Left renal cortex interstitium (tissue), 4 donors: ENCODE measurements around the gene SLC52A3. TPM values are rescaled to one million over a fixed set of nuclear protein-coding genes. Genes with fewer than 3 reads are reported as not detected.
"Not testable (repeated sequence)": the region's sequence is repeated elsewhere in the genome, so short reads cannot be mapped to it uniquely, and the experiment has no call there.

Experiments
- DNase-seq, 4 donors: peaks; one replicate each; pipeline ENCODE4 v3.0.0-alpha.2; 2013; ENCODE audit warnings: low read depth in 4 of 4, low spot score in 2 of 4, missing footprints in 1 of 4
- polyA plus RNA-seq, 4 donors: library from polyadenylated mRNA; unstranded; fragments of 120-200 nt; gene quantifications; one replicate each; pipeline ENCODE4 v1.2.1, GENCODE V29; 2013; ENCODE audit not compliant: insufficient read length in 4 of 4

The SLC52A3 gene
- polyA plus RNA-seq = 1 to 10 TPM; 3.4 to 6.6 (median 4.2) TPM

DNA sequence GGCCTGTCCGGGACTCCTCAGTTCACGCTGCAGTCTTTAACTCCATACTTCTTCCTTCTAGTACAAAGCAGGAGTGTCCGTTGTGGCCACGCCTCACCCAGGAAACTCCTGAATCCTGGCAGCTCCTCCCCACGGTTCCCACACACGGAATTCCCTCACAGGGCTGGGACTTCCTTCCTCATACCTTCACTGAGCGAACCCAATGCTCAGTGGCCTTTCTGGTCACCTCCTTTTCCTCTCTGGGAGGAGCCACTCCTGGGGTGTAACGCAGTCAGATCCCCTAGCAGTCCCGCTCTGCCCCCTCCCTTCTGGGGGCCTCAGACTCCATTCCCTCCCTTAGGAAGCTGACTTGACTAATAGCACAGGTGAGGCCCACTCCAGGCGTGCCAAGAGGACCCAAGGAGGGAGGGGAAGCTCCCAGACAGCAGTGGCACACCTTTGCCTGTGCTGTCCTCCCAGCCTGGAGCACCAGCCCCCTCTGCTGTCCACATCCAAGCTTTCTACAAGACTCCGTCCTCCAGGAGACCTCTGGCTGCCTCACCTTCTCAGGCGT is at the start of gene SLC52A3:
Gene SLC52A3 (minus strand): TSS at position 75 of the 553 bp plus-strand sequence. CDS start 2,726 bp downstream, outside the sequence.
- no peak for DNase-seq

DNA sequence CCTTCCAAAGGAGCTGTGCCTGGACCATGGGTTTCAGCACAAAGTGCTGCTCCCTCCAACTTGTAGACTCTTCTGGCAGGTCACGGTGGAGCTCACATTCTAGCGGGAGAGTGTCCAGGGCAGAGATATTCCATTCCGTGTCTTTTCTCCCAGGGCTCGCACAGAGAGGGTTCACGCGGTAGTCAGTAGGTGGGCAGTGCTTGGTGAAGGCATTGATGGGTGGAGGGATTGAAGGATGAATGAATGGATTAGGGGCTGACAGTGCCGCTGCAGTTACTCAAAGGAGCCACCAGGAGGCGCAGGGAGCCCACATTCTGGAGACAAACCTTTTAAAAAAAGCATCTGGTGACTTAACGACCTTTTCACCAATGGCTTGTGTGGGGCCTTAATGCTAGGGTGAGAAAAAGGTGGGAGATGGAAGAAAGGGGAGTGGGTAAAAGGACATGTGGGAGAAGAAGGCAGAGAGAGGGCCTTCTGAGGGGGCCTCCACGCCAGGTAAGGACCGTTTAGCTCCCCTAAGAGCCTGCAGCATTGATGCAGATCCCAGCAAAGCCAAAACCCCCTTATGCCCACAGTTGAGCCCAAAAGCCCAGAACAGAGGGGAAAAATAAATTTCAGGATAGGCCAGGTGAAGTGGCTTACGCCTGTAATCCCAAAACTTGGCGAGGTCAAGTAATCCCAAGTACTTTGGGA is 47.8 kb upstream of the SLC52A3 start:
- DNase-seq = peak in 1 of 4 donors; percentile 27

DNA sequence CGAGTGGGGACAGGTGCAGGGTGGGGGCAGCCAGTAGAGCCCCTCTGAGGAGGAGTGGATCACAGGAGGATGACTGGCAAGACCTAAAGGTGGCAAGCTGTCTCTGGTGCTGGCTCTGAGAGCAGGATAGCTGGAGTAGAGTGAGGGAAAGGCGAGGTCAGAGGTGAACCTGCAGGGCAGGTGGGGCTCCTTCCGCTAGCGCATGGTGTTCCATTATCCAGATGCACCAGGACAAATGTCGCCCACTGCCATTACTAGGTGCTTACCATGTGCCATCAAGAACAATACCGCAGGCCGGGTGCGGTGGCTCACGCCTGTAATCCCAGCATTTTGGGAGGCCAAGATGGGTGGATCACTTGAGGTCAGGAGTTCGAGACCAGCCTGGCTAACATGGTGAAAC is 46.9 kb upstream of the SLC52A3 start:
- no peak for DNase-seq

DNA sequence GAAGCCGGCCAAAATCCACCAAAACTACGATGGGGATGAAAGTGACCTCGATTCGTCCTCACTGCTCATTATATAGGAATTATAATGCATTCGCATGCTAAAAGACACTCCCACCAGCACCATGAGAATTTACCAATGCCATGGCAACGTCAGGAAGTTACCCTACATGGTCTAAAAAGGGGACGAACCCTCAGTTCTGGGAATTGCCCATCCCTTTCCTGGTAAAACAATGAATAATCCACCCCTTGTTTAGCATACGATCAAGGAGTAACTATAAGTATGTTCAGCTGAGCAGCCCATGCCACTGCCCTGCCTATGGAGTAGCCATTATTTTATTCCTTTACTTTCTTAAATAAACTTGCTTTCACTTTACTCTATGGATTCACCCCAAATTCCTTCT is 45.1 kb upstream of the SLC52A3 start:
- no peak for DNase-seq

DNA sequence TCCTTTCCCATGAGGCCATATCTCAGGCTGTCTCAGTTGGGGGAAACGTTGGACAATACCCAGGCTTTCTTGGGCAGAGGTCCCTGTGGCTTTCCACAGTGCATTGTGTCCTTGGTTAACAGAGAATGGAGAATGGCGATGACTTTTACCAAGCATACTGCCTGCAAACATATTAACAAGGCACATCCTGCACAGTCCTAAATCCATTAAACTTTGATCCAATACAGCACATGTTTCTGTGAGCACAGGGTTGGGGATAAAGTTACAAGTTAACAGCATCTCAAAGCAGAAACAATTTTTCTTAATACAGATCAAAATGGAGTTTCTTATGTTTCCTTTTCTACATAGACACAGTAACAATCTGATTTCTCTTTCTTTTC is 44.1 kb upstream of the SLC52A3 start:
- not testable (repeated sequence) for DNase-seq

DNA sequence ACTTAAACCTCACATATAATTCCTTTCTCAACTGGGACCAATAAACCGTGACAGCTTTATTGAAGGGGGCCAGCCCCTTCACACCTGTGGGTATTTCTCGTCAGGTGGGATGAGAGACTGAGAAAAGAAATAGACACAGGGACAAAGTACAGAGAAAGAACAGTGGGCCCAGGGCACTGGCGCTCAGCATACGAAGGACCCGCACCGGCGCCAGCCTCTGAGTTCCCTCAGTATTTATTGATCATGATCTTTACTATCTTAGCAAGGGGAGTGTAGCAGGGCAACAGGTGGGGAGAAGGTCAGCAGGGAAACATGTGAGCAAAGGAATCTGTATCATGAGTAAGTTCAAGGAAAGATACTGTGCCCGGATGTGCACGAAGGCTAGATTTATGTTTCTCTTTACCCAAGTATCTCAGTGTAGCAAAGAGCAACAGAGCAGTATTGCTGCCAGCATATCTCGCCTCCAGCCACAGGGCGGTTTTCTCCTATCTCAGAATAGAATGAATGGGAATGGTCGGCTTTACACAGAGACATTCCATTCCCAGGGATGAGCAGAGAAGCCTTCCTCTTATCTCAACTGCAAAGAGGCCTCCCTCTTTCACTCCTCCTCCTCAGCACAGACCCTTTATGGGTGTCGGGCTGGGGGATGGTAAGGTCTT is 43.6 kb upstream of the SLC52A3 start:
- not testable (repeated sequence) for DNase-seq

DNA sequence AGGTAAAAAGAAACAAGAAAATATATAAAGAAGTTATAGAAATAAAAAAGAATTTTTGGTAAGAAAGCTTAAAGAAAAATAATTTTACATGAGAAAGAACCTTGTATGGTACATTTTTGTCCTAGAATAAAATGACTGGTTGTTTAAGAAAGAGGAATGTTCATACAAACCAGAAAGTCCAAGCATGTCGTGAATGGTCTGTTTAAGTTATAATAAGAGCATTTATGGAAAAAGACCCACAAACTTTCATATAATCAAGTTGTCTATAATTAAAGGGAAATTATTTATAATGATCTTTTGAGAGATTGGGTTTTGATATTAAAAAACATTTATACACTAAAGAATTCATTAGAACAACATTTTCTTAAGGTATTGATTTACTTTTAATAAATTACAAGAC is 37.4 kb upstream of the SLC52A3 start:
- no peak for DNase-seq

GRCh38 chr20:801678-802077 is 33.4 kb upstream of the SLC52A3 start:
- DNase-seq = no peak

- DNase-seq = not testable (repeated sequence)
Measured at GRCh38 chr20:800026-800425, 31.7 kb upstream of the SLC52A3 start.

- not testable (repeated sequence) for DNase-seq
Measured at GRCh38 chr20:798746-799145, 30.4 kb upstream of the SLC52A3 start.

- no peak for DNase-seq
Measured at GRCh38 chr20:796921-797320, 28.6 kb upstream of the SLC52A3 start.

- DNase-seq = no peak
Measured at GRCh38 chr20:792248-792647, 23.9 kb upstream of the SLC52A3 start.

- DNase-seq = no peak
Measured at GRCh38 chr20:791056-791455, 22.8 kb upstream of the SLC52A3 start.

DNA sequence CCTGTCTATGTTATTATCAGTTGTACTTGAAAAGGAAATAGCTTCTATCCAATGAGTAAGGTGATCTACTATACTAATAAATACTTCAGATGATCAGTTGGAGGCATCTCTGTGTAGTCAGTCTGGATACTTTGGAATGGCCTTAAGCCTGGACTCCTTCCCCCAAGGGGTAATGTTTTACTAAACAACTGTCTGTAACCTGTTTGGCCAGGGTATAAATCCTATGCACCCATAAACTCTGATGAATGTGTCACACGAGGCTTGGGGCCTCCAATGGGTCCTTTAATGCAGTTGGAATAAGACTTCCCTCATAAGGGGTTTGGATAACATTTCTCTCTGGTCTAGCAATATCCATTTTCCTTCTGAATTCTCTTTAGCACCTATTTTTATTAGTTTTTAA is 19.5 kb upstream of the SLC52A3 start:
- no peak for DNase-seq

DNA sequence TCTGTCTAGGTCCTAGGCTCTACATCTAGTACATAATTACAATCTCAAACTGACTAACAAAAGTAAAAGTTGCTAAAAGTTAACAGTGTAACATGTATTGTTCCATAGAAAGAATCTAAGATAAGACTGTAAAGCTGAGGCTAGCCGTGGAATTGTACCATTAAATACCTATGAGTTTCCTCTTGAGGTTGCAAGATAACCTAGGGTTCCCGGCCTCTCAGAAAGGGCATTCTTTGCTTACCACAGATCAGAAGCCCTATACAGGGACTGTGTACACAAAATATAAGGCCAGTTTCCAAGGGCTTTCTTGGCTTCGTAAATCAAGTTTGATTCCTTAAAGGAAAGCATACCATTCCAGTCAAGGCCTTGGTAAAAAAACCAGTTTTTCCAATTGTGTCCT is 11.5 kb upstream of the SLC52A3 start:
- no peak for DNase-seq

GRCh38 chr20:776165-776564 is 7.9 kb upstream of the SLC52A3 start:
- DNase-seq = no peak

DNA sequence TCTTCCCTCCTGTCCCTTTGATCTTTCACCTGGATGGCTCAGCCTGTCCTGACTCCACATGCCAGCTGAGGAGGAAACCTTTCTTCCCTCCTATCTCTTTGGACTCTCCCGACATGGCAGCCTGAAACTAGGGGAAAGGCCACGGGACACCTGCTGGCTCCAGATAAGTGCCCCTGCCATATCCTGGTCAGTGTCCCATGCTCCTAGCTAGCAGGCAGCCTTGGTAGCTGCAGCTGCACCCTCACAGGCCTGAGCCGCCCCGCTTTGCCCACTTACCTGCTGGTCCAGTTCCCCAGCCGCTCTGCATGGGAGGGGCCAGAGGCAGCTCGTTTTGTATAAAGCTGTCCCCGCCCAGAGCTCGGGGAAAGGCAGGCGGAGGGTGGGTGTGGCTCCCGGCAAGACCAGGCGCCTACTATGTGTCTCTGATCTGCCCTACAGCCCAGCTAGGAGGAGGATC is 7.4 kb upstream of the SLC52A3 start:
- no peak for DNase-seq

GRCh38 chr20:774660-775057 is 6.4 kb upstream of the SLC52A3 start:
- DNase-seq = no peak

DNA sequence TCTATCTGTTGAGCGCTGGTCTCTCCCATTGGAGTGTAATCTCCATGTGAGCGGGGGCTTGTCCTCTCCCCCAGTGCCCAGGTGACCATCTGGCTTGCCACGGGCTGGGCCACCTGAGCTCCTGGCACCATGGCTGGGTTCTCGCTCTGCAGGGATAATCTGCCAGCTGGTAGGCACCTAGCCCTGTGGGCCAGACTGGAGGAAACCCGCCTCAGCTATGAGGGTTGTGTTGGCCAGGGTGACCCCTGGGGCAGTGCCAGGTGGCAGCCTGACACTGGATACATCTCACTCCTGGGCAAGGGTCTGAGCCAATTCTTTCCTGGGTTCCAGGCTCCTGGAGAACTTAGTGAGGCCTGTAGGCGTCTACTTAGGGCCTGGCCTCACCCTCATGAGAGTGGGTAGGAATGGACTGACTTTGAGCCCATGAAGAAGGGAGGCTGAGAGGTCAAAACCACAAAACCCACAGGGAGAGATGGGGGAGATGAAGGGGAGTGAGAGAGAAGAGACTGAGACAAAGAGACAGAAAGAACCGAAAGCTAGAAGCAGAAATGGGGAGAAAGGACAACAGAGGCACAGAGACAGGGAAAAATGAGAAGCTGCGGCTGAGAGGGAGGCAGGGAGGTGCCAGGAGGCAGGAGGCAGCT is 5.8 kb upstream of the SLC52A3 start:
- no peak for DNase-seq

GRCh38 chr20:772806-773205 is 4.5 kb upstream of the SLC52A3 start:
- DNase-seq = no peak

DNA sequence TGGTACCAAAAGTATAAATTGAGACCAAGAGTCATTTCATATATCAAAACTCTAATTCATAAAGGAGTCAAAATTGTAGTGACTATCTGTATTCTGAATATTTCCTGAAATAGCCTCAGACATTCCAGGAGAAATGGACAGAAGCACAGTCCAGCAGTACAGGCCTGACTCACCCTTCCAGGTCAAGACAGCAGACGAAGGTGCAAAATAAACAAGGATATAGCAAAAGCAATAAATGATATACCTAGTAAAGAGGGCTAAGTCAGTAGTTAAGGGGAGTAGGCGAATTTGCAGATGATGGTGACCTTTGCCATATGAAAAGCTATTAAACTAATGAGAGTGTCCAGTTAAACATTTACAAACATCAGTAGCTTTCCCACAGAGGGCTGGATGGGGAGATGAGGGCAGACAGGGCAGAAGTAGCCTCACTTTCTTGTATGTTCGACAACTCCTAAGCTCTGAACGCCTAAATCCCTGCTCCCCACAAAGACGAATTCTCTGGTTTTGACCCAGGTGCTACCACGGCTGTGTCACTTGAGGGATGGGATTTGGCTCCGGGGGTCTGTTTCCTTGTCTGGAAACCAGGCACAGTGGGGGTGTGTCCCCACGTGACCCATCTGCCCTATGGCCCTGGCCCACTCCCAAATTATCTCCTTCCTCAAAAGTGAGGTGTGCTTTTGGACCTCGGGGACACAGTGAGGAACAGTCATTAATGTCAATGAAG is 3.6 kb upstream of the SLC52A3 start:
- no peak for DNase-seq
